Astrocyte (in vitro differentiated cells and primary cell): ENCODE results near the gene BAG3. TPM values are rescaled to one million over a fixed set of nuclear protein-coding genes. Genes with fewer than 3 reads are reported as not detected.
A peak's percentile ranks its signal among the peaks of the same experiment; 100 is the strongest.

Source experiments
- DNase-seq: peaks from one replicate; pipeline ENCODE4 v3.0.0-alpha.2; 2010; ENCODE audit warnings: low read depth
- FAIRE-seq: peaks from 2 replicates; lab custom pipeline; 2011; peaks lifted over from hg19 to GRCh38; lab: Jason Lieb, UNC
- H2AFZ ChIP-seq: 2 replicates; pipeline ENCODE4 v1.6.0; 2012; ENCODE audit warnings: low read depth, low read length, inconsistent platforms
- H3K27ac ChIP-seq: 2 replicates; pipeline ENCODE4 v1.5.1; 2011; ENCODE audit warnings: low read depth, low read length, inconsistent platforms
- H3K27me3 ChIP-seq: 2 replicates; pipeline ENCODE4 v1.6.0; 2011; ENCODE audit warnings: low read length, inconsistent platforms; ENCODE audit not compliant: insufficient read depth
- H3K36me3 ChIP-seq: 2 replicates; pipeline ENCODE4 v1.5.1; 2011; ENCODE audit warnings: low read length, inconsistent platforms; ENCODE audit not compliant: insufficient read depth
- H3K4me1 ChIP-seq: 2 replicates; pipeline ENCODE4 v1.5.1; 2011; ENCODE audit warnings: low read length, inconsistent platforms; ENCODE audit not compliant: insufficient read depth
- H3K4me2 ChIP-seq: 2 replicates; pipeline ENCODE4 v1.6.0; 2012; ENCODE audit warnings: low read length, inconsistent platforms
- H3K4me3 ChIP-seq: 2 replicates; pipeline ENCODE4 v1.5.1; 2011; ENCODE audit warnings: low read depth, mild to moderate bottlenecking, low read length, inconsistent platforms; ENCODE audit not compliant: insufficient read depth
- H3K79me2 ChIP-seq: 2 replicates; pipeline ENCODE4 v1.6.0; 2012; ENCODE audit warnings: mild to moderate bottlenecking, low read length, inconsistent platforms; ENCODE audit not compliant: insufficient read depth
- H3K9ac ChIP-seq: 2 replicates; pipeline ENCODE4 v1.6.0; 2012; ENCODE audit warnings: mild to moderate bottlenecking, low read length, inconsistent platforms
- H3K9me3 ChIP-seq: 2 replicates; pipeline ENCODE4 v1.5.1; 2012; ENCODE audit warnings: low read depth, mild to moderate bottlenecking, low read length, inconsistent platforms; ENCODE audit not compliant: insufficient read depth
- H4K20me1 ChIP-seq: 2 replicates; pipeline ENCODE4 v1.6.0; 2012; ENCODE audit warnings: low read length, inconsistent platforms; ENCODE audit not compliant: insufficient read depth
- H3K27ac Mint-ChIP-seq: one replicate; pipeline ENCODE4 v1.8.0; 2021; ENCODE audit warnings: mild to moderate bottlenecking, mixed read lengths; ENCODE audit not compliant: unreplicated experiment
- H3K27me3 Mint-ChIP-seq: one replicate; pipeline ENCODE4 v1.8.0; 2021; ENCODE audit warnings: low read depth, mixed read lengths; ENCODE audit not compliant: unreplicated experiment
- H3K36me3 Mint-ChIP-seq: one replicate; pipeline ENCODE4 v1.8.0; 2021; ENCODE audit warnings: low read depth, mixed read lengths; ENCODE audit not compliant: unreplicated experiment
- H3K4me1 Mint-ChIP-seq: one replicate; pipeline ENCODE4 v1.8.0; 2021; ENCODE audit warnings: low read depth, mixed read lengths; ENCODE audit not compliant: unreplicated experiment
- H3K4me3 Mint-ChIP-seq: one replicate; pipeline ENCODE4 v1.8.0; 2021; ENCODE audit warnings: mild to moderate bottlenecking, moderate library complexity, mixed read lengths; ENCODE audit not compliant: unreplicated experiment
- H3K9me3 Mint-ChIP-seq: one replicate; pipeline ENCODE4 v1.8.0; 2021; ENCODE audit warnings: mild to moderate bottlenecking, mixed read lengths; ENCODE audit not compliant: unreplicated experiment
- EZH2 ChIP-seq: IDR thresholded peaks from 2 replicates; pipeline ENCODE4 v1.6.1; 2012; ENCODE audit warnings: mild to moderate bottlenecking, low read length, inconsistent platforms; ENCODE audit not compliant: insufficient read depth
- total RNA-seq: library from RNA; stranded (reverse); gene quantifications from 2 replicates; pipeline ENCODE4 v1.2.1, GENCODE V29; 2021
- TF ChIP-seq, protein P1 (sequence below): IDR thresholded peaks from 2 replicates; pipeline ENCODE4 v1.5.1; 2011; ENCODE audit warnings: low read depth, mild to moderate bottlenecking, inconsistent platforms, low read length, moderate library complexity; ENCODE audit not compliant: insufficient read depth

BAG3 gene
- total RNA-seq, 1 donor from 2014 or later, result 71.6 TPM

DNA sequence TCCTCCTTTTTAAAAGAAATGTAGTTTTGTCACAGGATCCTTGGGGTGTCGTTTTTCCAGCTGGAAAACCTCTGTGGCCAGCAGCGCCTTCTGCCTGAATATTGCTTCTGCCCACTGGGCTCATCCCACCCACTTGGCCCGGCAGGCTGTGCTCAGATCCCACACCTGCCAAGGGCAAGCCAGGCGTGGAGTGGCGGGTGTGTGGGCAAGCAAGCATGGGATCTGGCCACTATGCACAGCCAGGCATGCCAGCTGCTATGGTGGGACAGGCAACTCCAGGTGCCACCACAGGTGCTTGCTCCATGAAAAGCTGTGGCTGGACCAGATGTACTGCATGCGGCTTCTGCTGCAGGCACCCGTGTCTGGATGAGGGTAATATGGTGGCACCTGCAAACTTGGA lies 43.4 kb downstream of the BAG3 start:
- no peaks in the 10 kb centered on the region for H3K9me3 ChIP-seq
- peaks cover 1% of the 10 kb centered on the region for H3K36me3 Mint-ChIP-seq
- H2AFZ ChIP-seq, result no peak overlapping the region
- H3K27ac Mint-ChIP-seq, result no peak overlapping the region
- H3K9me3 Mint-ChIP-seq, result no peaks in the 10 kb centered on the region
- H3K4me1 ChIP-seq, result peaks cover 6% of the 10 kb centered on the region
- H3K36me3 ChIP-seq, result no peaks in the 10 kb centered on the region
- no peak overlapping the region for H3K9ac ChIP-seq
- TF ChIP-seq, protein P1, sequence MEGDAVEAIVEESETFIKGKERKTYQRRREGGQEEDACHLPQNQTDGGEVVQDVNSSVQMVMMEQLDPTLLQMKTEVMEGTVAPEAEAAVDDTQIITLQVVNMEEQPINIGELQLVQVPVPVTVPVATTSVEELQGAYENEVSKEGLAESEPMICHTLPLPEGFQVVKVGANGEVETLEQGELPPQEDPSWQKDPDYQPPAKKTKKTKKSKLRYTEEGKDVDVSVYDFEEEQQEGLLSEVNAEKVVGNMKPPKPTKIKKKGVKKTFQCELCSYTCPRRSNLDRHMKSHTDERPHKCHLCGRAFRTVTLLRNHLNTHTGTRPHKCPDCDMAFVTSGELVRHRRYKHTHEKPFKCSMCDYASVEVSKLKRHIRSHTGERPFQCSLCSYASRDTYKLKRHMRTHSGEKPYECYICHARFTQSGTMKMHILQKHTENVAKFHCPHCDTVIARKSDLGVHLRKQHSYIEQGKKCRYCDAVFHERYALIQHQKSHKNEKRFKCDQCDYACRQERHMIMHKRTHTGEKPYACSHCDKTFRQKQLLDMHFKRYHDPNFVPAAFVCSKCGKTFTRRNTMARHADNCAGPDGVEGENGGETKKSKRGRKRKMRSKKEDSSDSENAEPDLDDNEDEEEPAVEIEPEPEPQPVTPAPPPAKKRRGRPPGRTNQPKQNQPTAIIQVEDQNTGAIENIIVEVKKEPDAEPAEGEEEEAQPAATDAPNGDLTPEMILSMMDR, result no peak
- no peak for TF ChIP-seq EZH2
- H4K20me1 ChIP-seq, result no peaks in the 10 kb centered on the region
- no peaks in the 10 kb centered on the region for H3K79me2 ChIP-seq
- peaks cover 15% of the 10 kb centered on the region for H3K4me1 Mint-ChIP-seq
- no peaks in the 10 kb centered on the region for H3K27me3 ChIP-seq
- no peak overlapping the region for H3K4me3 ChIP-seq
- FAIRE-seq, result no peak
- peaks cover 6% of the 10 kb centered on the region for H3K27me3 Mint-ChIP-seq
- H3K4me3 Mint-ChIP-seq, result no peak overlapping the region
- no peak for DNase-seq
- no peak overlapping the region for H3K4me2 ChIP-seq
- no peak overlapping the region for H3K27ac ChIP-seq

DNA sequence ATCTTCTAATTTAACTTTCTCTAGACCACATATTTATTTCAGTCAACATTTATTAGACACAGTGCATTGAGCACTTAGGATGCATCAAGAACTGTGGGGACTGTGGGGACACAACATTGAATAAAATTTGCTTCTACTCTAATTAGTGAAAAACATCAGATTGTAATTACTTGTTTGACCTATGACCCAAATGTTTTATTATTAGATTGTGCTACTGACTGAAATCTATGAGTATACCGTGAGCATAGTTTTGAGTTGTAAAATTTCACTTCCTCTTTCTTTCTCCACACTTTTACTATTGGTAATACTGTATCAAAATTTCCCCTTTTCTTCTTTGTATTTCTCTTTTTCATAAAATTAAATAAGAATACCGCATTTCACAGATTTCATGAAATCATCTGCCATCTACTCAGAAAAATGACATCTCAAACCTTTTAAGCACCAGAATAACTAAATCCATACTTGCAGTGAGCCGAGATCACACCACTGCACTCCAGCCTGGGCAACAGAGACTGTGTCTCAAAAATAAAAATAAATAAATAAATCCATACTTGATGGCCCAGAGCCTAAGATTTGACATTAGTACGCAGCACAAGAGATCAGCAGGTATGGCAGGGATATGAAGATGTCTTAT lies 49.3 kb downstream of the BAG3 start:
- Mint-ChIP-seq H3K9me3 (no peaks in the 10 kb centered on the region), H3K27ac (no peak overlapping the region), H3K36me3 (peaks cover under 1% of the 10 kb centered on the region), H3K4me3 (no peak overlapping the region), H3K27me3 (peaks cover 2% of the 10 kb centered on the region), H3K4me1 (peaks cover 4% of the 10 kb centered on the region)
- Histone ChIP-seq H2AFZ (no peak overlapping the region), H3K27me3 (no peaks in the 10 kb centered on the region), H3K27ac (no peak overlapping the region), H3K4me2 (no peak overlapping the region), H3K79me2 (no peaks in the 10 kb centered on the region), H3K4me1 (peaks cover 5% of the 10 kb centered on the region), H3K4me3 (no peak overlapping the region), H4K20me1 (no peaks in the 10 kb centered on the region), H3K9me3 (no peaks in the 10 kb centered on the region), H3K9ac (no peak overlapping the region), H3K36me3 (no peaks in the 10 kb centered on the region)
- TF ChIP-seq EZH2, result no peak
- TF ChIP-seq, protein P1, result no peak
- no peak for FAIRE-seq
- DNase-seq, result no peak

DNA sequence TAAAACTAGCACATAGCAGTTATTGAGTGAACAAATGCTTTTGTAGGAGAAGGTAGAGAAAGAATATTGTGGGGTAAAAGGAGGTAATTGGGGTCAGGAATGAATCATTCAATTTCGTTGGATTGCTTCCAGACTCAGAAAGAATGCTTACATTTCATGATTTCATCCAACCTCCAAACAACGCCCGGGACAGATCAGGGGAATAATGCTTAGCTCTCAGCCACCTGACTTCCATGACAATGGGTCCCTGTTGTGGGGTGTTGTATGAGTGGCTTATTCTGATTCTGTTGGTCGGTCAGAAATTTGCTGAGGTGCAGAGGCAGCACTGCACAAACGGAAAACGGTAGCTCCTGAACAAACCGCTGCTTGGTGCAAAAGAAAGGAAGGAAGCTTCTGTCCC lies 50.7 kb downstream of the BAG3 start:
- H3K9me3 ChIP-seq, result peaks cover 2% of the 10 kb centered on the region
- no peak overlapping the region for H3K27ac ChIP-seq
- peak overlapping the region; percentile 49 for H3K4me2 ChIP-seq
- no peak overlapping the region for H3K4me3 ChIP-seq
- peaks cover 4% of the 10 kb centered on the region for H3K4me1 Mint-ChIP-seq
- peak; percentile 48 for DNase-seq
- H3K27me3 Mint-ChIP-seq, result peaks cover 2% of the 10 kb centered on the region
- no peak overlapping the region for H3K4me3 Mint-ChIP-seq
- no peaks in the 10 kb centered on the region for H4K20me1 ChIP-seq
- H3K27ac Mint-ChIP-seq, result no peak overlapping the region
- H3K9me3 Mint-ChIP-seq, result peaks cover 6% of the 10 kb centered on the region
- H2AFZ ChIP-seq, result no peak overlapping the region
- FAIRE-seq, result no peak
- H3K79me2 ChIP-seq, result no peaks in the 10 kb centered on the region
- H3K27me3 ChIP-seq, result no peaks in the 10 kb centered on the region
- TF ChIP-seq EZH2, result no peak
- TF ChIP-seq, protein P1, result no peak
- H3K36me3 ChIP-seq, result no peaks in the 10 kb centered on the region
- peaks cover 5% of the 10 kb centered on the region for H3K4me1 ChIP-seq
- no peak overlapping the region for H3K9ac ChIP-seq
- peaks cover 2% of the 10 kb centered on the region for H3K36me3 Mint-ChIP-seq
